Activated naive CD8-positive, alpha-beta T cell (primary cell): ENCODE results near the gene DCUN1D1.

ENCODE experiments used
- H3K27ac Mint-ChIP-seq: one replicate; pipeline ENCODE4 v1.8.0; 2021; ENCODE audit warnings: mixed read lengths
- H3K27me3 Mint-ChIP-seq: one replicate; pipeline ENCODE4 v1.8.0; 2021; ENCODE audit warnings: mixed read lengths
- H3K36me3 Mint-ChIP-seq: one replicate; pipeline ENCODE4 v1.8.0; 2021; ENCODE audit warnings: mixed read lengths
- H3K4me1 Mint-ChIP-seq: one replicate; pipeline ENCODE4 v1.8.0; 2021; ENCODE audit warnings: low read depth, mixed read lengths
- H3K4me3 Mint-ChIP-seq: one replicate; pipeline ENCODE4 v1.8.0; 2021; ENCODE audit warnings: mild to moderate bottlenecking, mixed read lengths
- H3K9me3 Mint-ChIP-seq: one replicate; pipeline ENCODE4 v1.8.0; 2021; ENCODE audit warnings: low read depth, mixed read lengths

DCUN1D1 gene

DNA sequence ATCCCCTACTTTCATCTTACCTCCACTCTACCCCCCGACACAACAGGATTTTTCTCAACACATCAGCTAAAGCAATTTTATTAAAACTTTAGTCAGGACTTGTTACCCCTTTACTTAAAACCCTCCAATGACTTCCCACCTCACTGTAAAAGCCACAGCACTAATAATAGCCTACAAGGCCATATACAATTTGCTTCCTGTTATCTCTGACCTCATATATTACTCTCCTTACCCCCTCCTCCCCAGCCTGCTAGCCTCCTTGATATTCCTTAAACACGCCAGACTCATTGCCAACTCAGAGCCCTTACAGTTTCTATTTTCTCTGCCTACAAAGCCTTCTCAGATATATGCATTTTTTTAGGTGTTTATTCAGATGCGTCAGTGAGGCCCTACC, 54.4 kb downstream of the DCUN1D1 start:
- Mint-ChIP-seq H3K4me1 (peaks cover 5% of the 10 kb centered on the region), H3K4me3 (no peak overlapping the region), H3K36me3 (peaks cover 32% of the 10 kb centered on the region), H3K27me3 (no peaks in the 10 kb centered on the region), H3K9me3 (peaks cover 3% of the 10 kb centered on the region), H3K27ac (no peak overlapping the region)

DNA sequence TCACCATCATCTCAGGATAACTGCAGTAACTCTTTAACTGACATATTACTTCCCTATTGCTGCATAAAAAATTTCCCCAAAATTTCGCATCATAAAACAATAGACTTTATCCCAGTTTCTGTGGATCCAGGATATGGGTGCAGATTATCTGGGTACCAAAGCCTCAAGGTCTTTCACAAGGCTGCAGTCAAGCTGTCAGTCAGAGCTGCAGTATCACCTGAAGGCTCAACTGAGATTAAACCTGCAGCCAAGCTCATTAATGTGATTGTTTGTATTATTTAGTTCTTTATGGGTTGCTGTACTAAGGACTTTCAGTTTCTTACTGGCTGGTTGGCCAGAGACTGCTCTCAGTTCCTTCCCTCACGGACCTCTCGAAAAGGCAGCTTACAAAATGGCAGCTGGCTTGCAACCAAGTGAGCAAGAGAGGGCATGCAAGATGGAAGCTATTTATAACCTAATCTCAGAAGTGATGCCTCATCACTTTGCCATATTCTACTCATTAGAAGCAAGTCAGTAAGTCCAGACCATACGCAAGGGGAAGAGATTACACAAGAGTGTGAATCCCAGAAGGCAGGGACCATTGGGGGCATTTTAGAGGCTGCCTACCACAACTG, 54.9 kb downstream of the DCUN1D1 start:
- Mint-ChIP-seq H3K27ac (no peak overlapping the region), H3K36me3 (peaks cover 33% of the 10 kb centered on the region)

DNA sequence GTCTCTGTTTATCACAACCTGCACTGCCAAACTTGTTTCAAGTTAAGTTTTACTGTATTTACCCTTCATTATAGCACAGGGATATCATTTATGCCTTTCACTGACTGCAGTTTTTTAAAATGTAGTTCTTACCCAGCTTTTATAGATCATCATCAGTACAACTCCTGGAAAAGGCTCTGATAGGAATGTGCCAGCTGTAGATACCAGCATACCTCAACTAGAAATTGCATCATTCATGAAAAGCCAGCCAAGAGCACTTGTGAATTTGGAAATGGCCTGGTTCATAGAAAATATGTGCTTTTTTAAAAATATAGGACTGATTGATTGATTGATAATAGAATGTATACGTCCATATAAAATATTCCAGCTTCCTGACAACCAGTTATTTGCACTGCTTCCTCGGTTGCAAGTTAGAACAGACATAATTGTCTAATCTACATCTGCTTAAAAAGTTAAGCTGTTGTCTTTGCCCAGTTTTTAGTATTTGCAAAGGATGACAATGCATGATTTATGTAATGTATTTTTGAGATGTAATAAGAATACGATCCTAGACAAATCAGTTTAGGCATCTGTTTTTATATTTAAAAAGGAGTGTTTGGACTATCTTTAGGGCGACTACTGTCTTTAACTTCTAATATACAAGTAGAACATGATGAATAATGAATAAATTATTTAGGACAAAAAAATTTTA, 58.5 kb downstream of the DCUN1D1 start:
- Mint-ChIP-seq H3K27ac (no peak overlapping the region), H3K36me3 (peaks cover 22% of the 10 kb centered on the region), H3K27me3 (no peaks in the 10 kb centered on the region), H3K4me1 (no peaks in the 10 kb centered on the region), H3K4me3 (no peak overlapping the region), H3K9me3 (peaks cover 3% of the 10 kb centered on the region)

More for the DNA sequence above, 54.9 kb downstream of the DCUN1D1 start:
- Mint-ChIP-seq H3K4me3 (no peak overlapping the region), H3K27me3 (no peaks in the 10 kb centered on the region), H3K4me1 (peaks cover 5% of the 10 kb centered on the region), H3K9me3 (peaks cover 3% of the 10 kb centered on the region)

DNA sequence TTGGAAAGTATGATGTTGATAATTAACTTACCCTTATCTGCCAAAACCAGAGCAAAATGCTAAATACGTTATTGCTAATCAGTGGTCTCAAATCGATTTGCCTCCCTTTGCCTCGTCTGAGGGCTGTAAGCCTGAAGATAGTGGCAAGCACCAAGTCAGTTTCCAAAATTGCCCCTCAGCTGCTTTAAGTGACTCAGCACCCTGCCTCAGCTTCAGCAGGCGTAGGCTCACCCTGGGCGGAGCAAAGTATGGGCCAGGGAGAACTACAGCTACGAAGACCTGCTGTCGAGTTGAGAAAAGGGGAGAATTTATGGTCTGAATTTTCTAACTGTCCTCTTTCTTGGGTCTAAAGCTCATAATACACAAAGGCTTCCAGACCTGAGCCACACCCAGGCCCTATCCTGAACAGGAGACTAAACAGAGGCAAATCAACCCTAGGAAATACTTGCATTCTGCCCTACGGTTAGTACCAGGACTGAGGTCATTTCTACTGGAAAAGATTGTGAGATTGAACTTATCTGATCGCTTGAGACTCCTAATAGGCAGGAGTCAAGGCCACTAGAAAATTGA, 59.7 kb downstream of the DCUN1D1 start:
- Mint-ChIP-seq H3K4me1 (peaks cover 6% of the 10 kb centered on the region), H3K36me3 (peaks cover 16% of the 10 kb centered on the region), H3K27me3 (no peaks in the 10 kb centered on the region), H3K4me3 (no peak overlapping the region), H3K9me3 (peaks cover 3% of the 10 kb centered on the region), H3K27ac (no peak overlapping the region)

DNA sequence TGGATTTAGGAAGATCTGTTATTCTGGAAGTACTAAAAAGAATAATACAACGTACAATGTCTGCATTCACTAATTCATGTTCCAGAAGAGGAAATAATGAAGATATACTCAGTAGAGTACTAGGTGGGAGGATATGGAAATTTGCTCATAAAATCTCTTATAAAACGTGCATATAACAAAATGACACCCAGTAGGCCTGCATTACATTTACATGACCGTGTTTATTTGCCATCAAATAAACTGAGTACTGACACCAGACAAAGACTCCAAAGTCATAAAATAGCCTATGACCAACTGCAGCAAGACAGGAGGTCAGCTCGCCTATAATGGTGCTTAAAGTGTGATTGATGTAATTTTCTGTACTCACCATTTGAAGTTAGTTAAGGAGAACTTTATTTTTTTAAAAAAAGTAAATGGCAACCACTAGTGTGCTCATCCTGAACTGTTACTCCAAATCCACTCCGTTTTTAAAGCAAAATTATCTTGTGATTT, 60.4 kb downstream of the DCUN1D1 start:
- no peaks in the 10 kb centered on the region for H3K27me3 Mint-ChIP-seq
- H3K4me3 Mint-ChIP-seq, result no peak overlapping the region
- peaks cover 13% of the 10 kb centered on the region for H3K4me1 Mint-ChIP-seq
- no peak overlapping the region for H3K27ac Mint-ChIP-seq
- peaks cover 3% of the 10 kb centered on the region for H3K9me3 Mint-ChIP-seq
- H3K36me3 Mint-ChIP-seq, result peaks cover 14% of the 10 kb centered on the region

DNA sequence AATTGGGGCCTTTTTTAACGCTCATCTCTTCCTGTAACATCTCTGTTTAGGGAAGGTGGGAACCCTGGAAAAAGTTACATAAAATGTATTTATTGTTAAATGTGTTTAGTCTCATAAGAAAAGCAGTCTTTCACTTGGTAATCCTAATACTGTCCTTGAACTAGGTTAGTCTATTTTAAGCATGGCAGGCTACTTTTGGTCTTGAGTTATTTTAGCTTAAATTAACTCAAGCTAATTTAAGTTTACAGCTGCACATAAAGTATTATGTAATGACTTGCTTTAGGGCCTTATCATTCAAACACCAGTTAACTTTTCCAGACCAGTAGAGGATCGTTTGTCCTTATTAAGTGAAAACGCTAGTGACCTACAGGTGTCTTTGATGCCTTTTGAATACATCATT, 63.2 kb downstream of the DCUN1D1 start:
- Mint-ChIP-seq H3K9me3 (no peaks in the 10 kb centered on the region), H3K36me3 (peaks cover 4% of the 10 kb centered on the region), H3K27me3 (no peaks in the 10 kb centered on the region), H3K4me1 (peaks cover 38% of the 10 kb centered on the region), H3K27ac (no peak overlapping the region), H3K4me3 (no peak overlapping the region)

DNA sequence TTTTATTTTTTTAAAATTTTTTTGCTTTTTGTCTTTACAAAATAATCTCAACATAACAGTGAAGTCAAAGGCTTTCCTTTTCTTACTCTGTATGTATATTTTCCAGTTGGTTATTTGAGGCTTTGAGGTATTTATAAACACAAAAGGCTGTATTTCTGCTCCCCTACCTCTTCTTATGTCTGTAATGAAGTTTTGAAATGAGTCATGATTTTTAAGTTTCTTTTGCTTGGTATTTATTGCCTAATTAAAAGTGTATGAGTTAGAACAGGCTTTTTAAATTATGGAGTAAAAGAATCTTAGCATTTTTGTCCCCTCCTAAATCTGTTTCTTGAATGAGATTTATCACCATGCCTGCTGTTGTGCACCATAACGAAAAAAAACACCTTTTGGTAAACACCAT, 66.0 kb downstream of the DCUN1D1 start:
- no peaks in the 10 kb centered on the region for H3K27me3 Mint-ChIP-seq
- H3K36me3 Mint-ChIP-seq, result peaks cover 2% of the 10 kb centered on the region
- peaks cover 61% of the 10 kb centered on the region for H3K4me1 Mint-ChIP-seq
- no peaks in the 10 kb centered on the region for H3K9me3 Mint-ChIP-seq
- peak overlapping the region; percentile 93 for H3K27ac Mint-ChIP-seq
- peak overlapping the region; percentile 40 for H3K4me3 Mint-ChIP-seq

DNA sequence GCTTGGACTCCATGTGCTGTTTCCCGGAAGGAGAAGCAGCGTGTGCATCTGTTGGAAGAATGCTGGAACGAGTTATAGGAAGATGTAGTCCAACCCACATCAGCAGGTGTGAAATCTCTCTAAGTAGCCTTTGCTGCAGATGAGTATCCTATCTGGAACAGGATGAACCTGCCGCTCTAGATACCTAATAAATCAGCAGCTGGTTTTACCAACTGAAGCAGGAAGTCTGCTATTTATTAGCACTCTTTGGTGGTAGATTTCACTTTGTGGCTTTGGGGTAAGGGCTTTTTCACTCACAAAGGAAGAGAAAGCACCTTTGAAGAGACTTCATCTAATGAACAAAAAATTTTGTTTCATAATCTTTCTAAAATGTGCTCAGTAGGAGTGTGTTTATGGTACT, 66.4 kb downstream of the DCUN1D1 start:
- peaks cover 2% of the 10 kb centered on the region for H3K36me3 Mint-ChIP-seq
- peak overlapping the region; percentile 61 for H3K4me3 Mint-ChIP-seq
- peaks cover 64% of the 10 kb centered on the region for H3K4me1 Mint-ChIP-seq
- no peaks in the 10 kb centered on the region for H3K9me3 Mint-ChIP-seq
- no peaks in the 10 kb centered on the region for H3K27me3 Mint-ChIP-seq
- H3K27ac Mint-ChIP-seq, result peak overlapping the region; percentile 93

DNA sequence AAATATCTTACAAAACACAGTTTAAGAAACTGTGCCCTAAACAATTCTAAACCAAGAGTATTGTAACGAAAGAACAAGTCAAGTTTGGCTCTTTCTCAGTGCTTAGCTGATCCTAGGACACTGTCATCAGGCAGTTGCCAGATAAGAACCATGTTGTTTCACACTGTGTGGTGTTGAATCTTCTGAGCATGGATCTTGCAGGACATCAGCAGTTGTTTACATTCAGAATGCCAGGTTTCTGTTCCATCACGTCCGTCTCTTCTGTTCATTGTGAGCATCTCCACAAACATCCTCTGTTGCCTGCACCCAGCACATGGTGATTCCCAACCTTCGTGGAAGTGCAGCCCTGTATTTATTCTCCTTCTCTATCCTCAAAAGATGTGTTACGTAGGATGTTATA, 67.9 kb downstream of the DCUN1D1 start:
- H3K27ac Mint-ChIP-seq, result peak overlapping the region; percentile 61
- H3K27me3 Mint-ChIP-seq, result no peaks in the 10 kb centered on the region
- no peak overlapping the region for H3K4me3 Mint-ChIP-seq
- peaks cover 64% of the 10 kb centered on the region for H3K4me1 Mint-ChIP-seq
- no peaks in the 10 kb centered on the region for H3K9me3 Mint-ChIP-seq
- H3K36me3 Mint-ChIP-seq, result peaks cover 2% of the 10 kb centered on the region

DNA sequence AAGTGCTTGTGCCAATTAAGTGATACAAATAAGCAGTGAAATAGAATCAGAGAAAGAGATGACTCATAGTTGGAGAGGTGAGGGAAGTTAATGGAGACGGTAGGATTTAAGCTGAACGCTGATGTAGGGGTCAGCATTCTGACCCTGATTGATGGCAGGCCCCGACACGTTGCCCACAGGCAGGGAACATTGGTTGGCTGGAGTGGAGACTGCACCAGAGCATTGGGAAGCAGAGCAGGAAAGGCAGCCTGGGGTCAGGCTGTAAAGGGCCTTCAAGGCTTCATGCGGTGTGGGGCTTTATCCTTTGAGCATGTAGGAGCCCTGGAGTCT, 68.6 kb downstream of the DCUN1D1 start:
- H3K27ac Mint-ChIP-seq, result peak overlapping the region; percentile 61
- H3K36me3 Mint-ChIP-seq, result peaks cover 2% of the 10 kb centered on the region
- no peaks in the 10 kb centered on the region for H3K27me3 Mint-ChIP-seq
- peaks cover 64% of the 10 kb centered on the region for H3K4me1 Mint-ChIP-seq
- H3K9me3 Mint-ChIP-seq, result no peaks in the 10 kb centered on the region
- no peak overlapping the region for H3K4me3 Mint-ChIP-seq

DNA sequence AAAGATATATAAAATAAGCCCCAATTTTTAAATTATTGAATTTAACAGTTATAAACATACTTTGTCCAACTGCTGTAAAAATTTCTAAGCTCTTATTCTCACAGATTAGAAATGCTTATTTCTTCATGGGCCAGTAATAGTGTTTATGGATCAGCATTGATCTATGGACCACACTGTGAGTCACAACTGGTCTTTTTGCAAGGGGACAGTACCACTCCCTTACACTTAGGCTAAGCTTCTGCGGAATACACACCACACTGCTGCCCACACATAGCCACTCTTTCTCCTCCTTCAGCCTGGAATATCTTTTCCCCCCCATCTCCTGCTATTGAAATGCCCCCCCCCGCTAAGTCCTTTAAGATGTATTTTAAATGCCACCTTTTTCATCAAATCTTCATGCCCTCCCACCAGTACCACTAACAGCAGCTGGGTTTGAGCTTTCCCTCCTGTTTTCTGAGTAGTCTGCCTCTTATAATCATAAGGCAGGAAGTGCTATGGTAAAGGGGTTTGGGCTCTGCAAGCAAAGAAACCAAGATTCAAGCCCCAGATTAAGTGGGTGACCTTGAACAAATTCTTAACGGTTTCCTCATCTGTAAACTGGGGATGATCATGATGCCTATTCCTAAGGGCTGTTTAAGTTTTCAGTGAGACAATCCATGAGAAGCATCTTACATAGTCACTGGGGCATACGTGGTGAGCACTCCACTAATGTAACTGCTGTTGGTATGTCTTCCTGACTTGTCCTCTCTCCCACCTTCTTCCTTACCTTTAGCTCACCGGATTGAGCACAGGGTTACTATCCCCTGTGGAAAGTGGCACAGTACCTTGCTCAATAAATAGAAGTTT, 69.2 kb downstream of the DCUN1D1 start:
- Mint-ChIP-seq H3K36me3 (peaks cover 2% of the 10 kb centered on the region), H3K27ac (peak overlapping the region; percentile 61), H3K4me3 (no peak overlapping the region), H3K9me3 (no peaks in the 10 kb centered on the region), H3K27me3 (no peaks in the 10 kb centered on the region), H3K4me1 (peaks cover 64% of the 10 kb centered on the region)

DNA sequence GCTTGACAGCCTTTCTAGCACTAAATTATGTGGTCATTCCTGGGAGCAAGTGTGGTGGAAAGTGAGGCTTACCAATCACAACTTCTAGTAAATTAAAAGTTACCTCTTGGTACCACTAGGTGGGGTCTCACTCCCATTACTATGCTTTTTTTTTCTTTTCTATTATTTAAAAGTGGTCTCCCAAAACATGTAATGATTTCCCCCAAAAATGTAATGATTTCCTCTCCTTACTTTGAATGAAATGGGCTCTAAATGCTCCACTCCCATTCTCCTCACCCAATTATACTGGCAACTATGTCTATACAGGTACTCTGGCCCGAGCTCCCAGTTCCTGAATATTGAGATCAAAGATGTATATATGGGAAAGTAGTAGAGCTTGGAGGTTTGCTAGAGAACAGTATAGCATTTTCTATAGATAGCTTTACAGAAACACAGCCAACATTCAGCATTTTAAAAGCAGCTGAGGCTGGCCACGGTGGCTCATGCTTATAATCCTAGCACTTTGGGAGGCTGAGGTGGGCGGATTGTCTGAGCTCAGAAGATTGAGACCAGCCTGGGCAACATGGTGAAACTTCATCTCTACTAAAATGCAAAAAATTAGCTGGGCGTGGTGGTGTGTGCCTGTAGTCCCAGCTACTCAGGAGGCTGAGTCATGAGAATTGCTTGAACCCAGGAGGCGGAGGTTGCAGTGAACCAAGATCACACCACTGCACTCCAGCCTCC, 70.9 kb downstream of the DCUN1D1 start:
- Mint-ChIP-seq H3K9me3 (no peaks in the 10 kb centered on the region), H3K27ac (peak overlapping the region; percentile 46), H3K4me1 (peaks cover 47% of the 10 kb centered on the region), H3K36me3 (no peaks in the 10 kb centered on the region), H3K27me3 (no peaks in the 10 kb centered on the region), H3K4me3 (no peak overlapping the region)

DNA sequence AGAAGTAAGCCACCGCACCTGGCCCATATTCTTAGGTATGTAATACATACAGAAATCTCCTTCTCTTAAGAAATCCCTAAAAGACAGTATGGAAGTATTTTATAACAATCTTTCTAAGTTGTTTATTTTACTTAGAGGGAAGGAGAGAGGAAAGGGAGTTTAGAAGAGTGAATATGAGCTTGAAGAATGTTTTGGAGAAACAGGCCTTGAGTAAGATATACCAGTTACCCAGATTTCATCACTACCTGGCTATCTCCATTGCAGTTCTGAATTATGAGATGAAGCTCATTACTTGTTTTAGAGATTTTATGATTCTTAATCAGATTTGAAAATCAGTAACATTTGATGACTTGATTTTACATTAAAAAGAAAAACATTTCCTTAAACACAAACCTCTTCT, 71.9 kb downstream of the DCUN1D1 start:
- H3K4me1 Mint-ChIP-seq, result peaks cover 38% of the 10 kb centered on the region
- no peak overlapping the region for H3K27ac Mint-ChIP-seq
- no peak overlapping the region for H3K4me3 Mint-ChIP-seq
- no peaks in the 10 kb centered on the region for H3K27me3 Mint-ChIP-seq
- no peaks in the 10 kb centered on the region for H3K36me3 Mint-ChIP-seq
- H3K9me3 Mint-ChIP-seq, result no peaks in the 10 kb centered on the region

DNA sequence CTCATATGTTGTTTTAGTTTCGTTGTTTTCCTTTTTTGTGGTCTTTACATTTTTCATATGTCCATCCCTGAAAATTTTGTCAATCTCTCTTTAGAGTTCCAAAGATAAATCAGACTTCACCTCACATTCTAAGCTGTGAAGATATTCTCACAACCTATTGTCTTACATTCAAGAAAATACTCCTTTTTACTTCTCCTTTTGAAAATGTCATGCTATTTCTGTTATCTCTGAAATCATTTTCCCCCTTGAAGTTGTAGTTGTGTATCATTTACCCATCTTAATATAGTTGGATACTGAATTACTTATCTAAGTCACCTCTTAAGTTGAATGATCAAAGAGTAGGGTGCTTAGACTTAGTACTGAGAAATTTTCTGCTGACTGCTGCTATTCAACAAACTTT, 74.3 kb downstream of the DCUN1D1 start:
- Mint-ChIP-seq H3K4me1 (peaks cover 16% of the 10 kb centered on the region), H3K9me3 (no peaks in the 10 kb centered on the region), H3K27ac (no peak overlapping the region), H3K4me3 (no peak overlapping the region), H3K36me3 (no peaks in the 10 kb centered on the region), H3K27me3 (no peaks in the 10 kb centered on the region)
